ENCODE results near the gene HOXD11.

The HOXD11 gene

GRCh38 chr2:176138526-176138922 lies 31.4 kb downstream of the HOXD11 start:
- DNase-seq (ENCODE audit: low spot score): no peak
- no peak for TF ChIP-seq CTCF (IDR thresholded peaks at IDR 0.05; ENCODE audit: extremely low read depth, missing control alignments)

GRCh38 chr2:176138923-176139660 lies 32.0 kb downstream of the HOXD11 start:
- no peak for DNase-seq (ENCODE audit: low spot score)
- no peak for TF ChIP-seq CTCF (IDR thresholded peaks at IDR 0.05; ENCODE audit: extremely low read depth, missing control alignments)

GRCh38 chr2:176139661-176140512 lies 32.8 kb downstream of the HOXD11 start:
- no peak for TF ChIP-seq CTCF (IDR thresholded peaks at IDR 0.05; ENCODE audit: extremely low read depth, missing control alignments)

GRCh38 chr2:176140513-176141317 lies 33.6 kb downstream of the HOXD11 start:
- peak; percentile 94 for DNase-seq (ENCODE audit: low spot score)
- TF ChIP-seq CTCF (IDR thresholded peaks at IDR 0.05; ENCODE audit: extremely low read depth, missing control alignments): peak; percentile 96

More at GRCh38 chr2:176139661-176140512, 32.8 kb downstream of the HOXD11 start:
- no peak for DNase-seq (ENCODE audit: low spot score)

- no peak for TF ChIP-seq CTCF (IDR thresholded peaks at IDR 0.05; ENCODE audit: extremely low read depth, missing control alignments)
- no peak for DNase-seq (ENCODE audit: low spot score)
Measured at GRCh38 chr2:176142281-176142680, 35.2 kb downstream of the HOXD11 start.

- TF ChIP-seq CTCF (IDR thresholded peaks at IDR 0.05; ENCODE audit: extremely low read depth, missing control alignments): no peak
Measured at GRCh38 chr2:176145085-176145969, 38.2 kb downstream of the HOXD11 start.

More at GRCh38 chr2:176145085-176145969, 38.2 kb downstream of the HOXD11 start:
- no peak for DNase-seq (ENCODE audit: low spot score)

All from GM20000 (cell line).